Umbilical cord (tissue), 2 donors: ENCODE results near the gene UBR3. TPM values are rescaled to one million over a fixed set of nuclear protein-coding genes. Genes with fewer than 3 reads are reported as not detected.
"Not testable (repeated sequence)": the region's sequence is repeated elsewhere in the genome, so short reads cannot be mapped to it uniquely, and the experiment has no call there.

ENCODE experiments used
- DNase-seq: peaks from one replicate; pipeline ENCODE4 v3.0.0-alpha.2; 2015; ENCODE audit warnings: low spot score
- total RNA-seq: library from RNA; depleted of rRNA; stranded (reverse); fragments of >200 nt; gene quantifications from one replicate; pipeline ENCODE4 v1.2.3, GENCODE V29; 2014; ENCODE audit warnings: low replicate concordance; ENCODE audit not compliant: insufficient read depth

Gene UBR3
- total RNA-seq, 1 donor from 2014 or later, result 124 TPM

GRCh38 chr2:170106102-170106840 lies 279.0 kb downstream of the UBR3 start:
- no peak for DNase-seq

GRCh38 chr2:170113168-170113894 lies 286.1 kb downstream of the UBR3 start:
- DNase-seq, result no peak

- DNase-seq, result no peak
Observed at GRCh38 chr2:170115501-170116229, 288.4 kb downstream of the UBR3 start.

GRCh38 chr2:170118641-170119040 lies 291.4 kb downstream of the UBR3 start:
- DNase-seq, result no peak

GRCh38 chr2:170119326-170119725 lies 292.1 kb downstream of the UBR3 start:
- DNase-seq, result not testable (repeated sequence)

GRCh38 chr2:170121689-170122088 lies 294.4 kb downstream of the UBR3 start:
- DNase-seq, result no peak

GRCh38 chr2:170122883-170123547 lies 295.8 kb downstream of the UBR3 start:
- DNase-seq, result no peak

GRCh38 chr2:170123593-170123992 lies 296.3 kb downstream of the UBR3 start:
- DNase-seq, result no peak

GRCh38 chr2:170126138-170126728 lies 299.0 kb downstream of the UBR3 start:
- DNase-seq, result not testable (repeated sequence)

Other genes with a start within 250 kb of the UBR3 start
- 35.4 TPM for gene PPIG, start 243.1 kb upstream of the UBR3 start, total RNA-seq
- 0.72 TPM for gene CFAP210, start 133.0 kb upstream of the UBR3 start, total RNA-seq
- 5.8 TPM for gene PHOSPHO2, start 133.0 kb upstream of the UBR3 start, total RNA-seq
- 31.8 TPM for gene KLHL23, start 93.6 kb upstream of the UBR3 start, total RNA-seq
- 78.7 TPM for gene SSB, start 28.6 kb upstream of the UBR3 start, total RNA-seq
- gene METTL5, start 2.5 kb upstream of the UBR3 start, total RNA-seq, result 29.1 TPM